Activated CD4-positive, alpha-beta memory T cell treated with anti-CD3 and anti-CD28 coated beads for 36 hours (primary cell): ENCODE measurements around the gene IL11RA. TPM values are rescaled to one million over a fixed set of nuclear protein-coding genes. Genes with fewer than 3 reads are reported as not detected.

Experiments used
- CTCF ChIA-PET: fragments of 350-600 bp; sonication (Branson Sonifier 250); formaldehyde crosslinking; loops from one replicate; lab custom pipeline; 2021; ENCODE audit warnings: antibody characterized with exemption, inconsistent platforms; lab: Charles Lee
- POLR2A ChIA-PET: fragments of 350-600 bp; sonication (Branson Sonifier 250); formaldehyde crosslinking; loops from one replicate; lab custom pipeline; 2021; ENCODE audit warnings: antibody characterized with exemption; lab: Charles Lee
- DNase-seq: peaks from one replicate; pipeline ENCODE4 v3.0.0-alpha.2; 2020
- H3K27ac Mint-ChIP-seq: one replicate; pipeline ENCODE4 v1.8.0; 2021; ENCODE audit warnings: mixed read lengths
- H3K27me3 Mint-ChIP-seq: one replicate; pipeline ENCODE4 v1.8.0; 2021; ENCODE audit warnings: mixed read lengths
- H3K36me3 Mint-ChIP-seq: one replicate; pipeline ENCODE4 v1.8.0; 2021; ENCODE audit warnings: mixed read lengths
- H3K4me1 Mint-ChIP-seq: one replicate; pipeline ENCODE4 v1.8.0; 2021; ENCODE audit warnings: low read depth, mixed read lengths
- H3K4me3 Mint-ChIP-seq: one replicate; pipeline ENCODE4 v1.8.0; 2021; ENCODE audit warnings: mild to moderate bottlenecking, mixed read lengths
- H3K9me3 Mint-ChIP-seq: one replicate; pipeline ENCODE4 v1.8.0; 2021; ENCODE audit warnings: mixed read lengths
- intact Hi-C: fragments of 100-400 bp; cut with micrococcal nuclease; formaldehyde crosslinking; loops from one replicate; pipeline ENCODE4 v1.15.1; 2023
- total RNA-seq, 2 experiments: library from RNA; stranded (reverse); gene quantifications; one replicate each; pipeline ENCODE4 v1.2.3, GENCODE V29; 2021

Gene IL11RA
- total RNA-seq, 2 experiments from 2014 or later, result 19.3 to 22.1 TPM

DNA sequence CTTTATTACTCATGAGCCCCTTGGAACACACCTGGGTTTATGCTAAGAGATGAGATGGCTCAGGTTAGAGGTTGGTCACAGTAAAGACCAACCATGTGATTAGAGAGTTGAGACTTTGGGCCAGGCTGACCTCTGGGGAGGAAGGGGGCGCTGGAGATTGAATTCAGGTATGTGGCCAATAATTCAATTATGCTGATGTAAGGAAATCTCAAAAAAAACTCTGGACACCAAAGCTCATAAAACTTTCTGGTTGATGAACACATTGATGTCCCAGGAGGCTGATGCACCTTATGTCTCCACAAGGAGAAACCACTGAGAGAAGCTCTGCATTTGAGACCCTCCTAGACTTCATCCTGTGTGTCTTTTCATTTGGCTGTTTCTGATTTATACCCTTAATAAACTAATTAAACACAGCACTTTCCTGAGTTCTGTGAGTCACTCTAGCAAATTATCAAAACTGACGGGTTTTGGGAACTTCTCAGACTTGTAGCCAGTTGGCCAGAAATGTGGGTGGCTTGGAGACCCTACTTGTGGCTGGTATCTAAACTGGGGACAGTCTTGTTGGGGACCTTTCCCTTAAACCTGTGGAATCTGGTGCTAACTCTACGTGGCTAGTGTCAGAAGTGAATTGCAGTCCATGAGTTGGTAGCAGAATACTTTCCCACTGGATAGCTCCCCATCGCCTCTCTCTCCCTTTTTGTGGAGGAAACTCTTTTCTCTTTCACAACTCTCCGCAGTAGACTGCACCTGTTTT is 18.0 kb downstream of the IL11RA start:
- DNase-seq, result no peak
- ChIA-PET CTCF (interaction anchor here (1.5 kb wide), 1 partner anchor 32 kb away, joined by 5 read pairs; no protein-coding TSS in a partner anchor), POLR2A (no interaction called here)
- Mint-ChIP-seq H3K4me3 (no peak overlapping the region), H3K9me3 (peaks cover 27% of the 10 kb centered on the region), H3K36me3 (peaks cover 18% of the 10 kb centered on the region), H3K27ac (no peak overlapping the region), H3K4me1 (peaks cover 13% of the 10 kb centered on the region), H3K27me3 (no peaks in the 10 kb centered on the region)
- intact Hi-C loops, result loop anchor here (2.0 to 5.0 kb wide), 2 partner anchors 73 to 442 kb away; no protein-coding TSS in a partner anchor

DNA sequence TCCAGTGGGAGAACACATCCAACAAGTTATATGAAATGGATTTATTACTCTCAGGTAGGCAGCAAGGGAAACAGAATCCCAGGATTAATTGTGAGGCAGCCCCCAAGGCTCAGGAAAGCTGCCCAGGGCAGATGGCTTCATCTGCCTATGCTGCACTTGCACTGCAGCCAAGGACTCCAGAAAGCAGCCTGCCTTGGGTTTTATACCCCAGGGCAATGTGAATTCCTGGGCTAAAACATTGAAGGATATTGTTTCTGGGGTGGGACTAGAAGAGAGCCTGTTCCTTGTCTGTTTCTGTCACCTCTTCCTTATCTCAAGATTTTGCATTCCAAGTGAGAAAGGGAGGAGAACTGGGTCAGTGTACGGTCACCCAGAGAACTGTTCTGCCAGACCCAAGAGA is 19.3 kb downstream of the IL11RA start:
- DNase-seq, result no peak
- Mint-ChIP-seq H3K27ac (no peak overlapping the region), H3K4me1 (peaks cover 9% of the 10 kb centered on the region), H3K9me3 (peaks cover 27% of the 10 kb centered on the region), H3K4me3 (no peak overlapping the region), H3K27me3 (no peaks in the 10 kb centered on the region), H3K36me3 (peaks cover 18% of the 10 kb centered on the region)
- CTCF ChIA-PET, result interaction anchor here (0.6 to 1.5 kb wide), 3 partner anchors 31 to 616 kb away, joined by 3 to 5 read pairs (median 3); no protein-coding TSS in a partner anchor
- intact Hi-C loops, result no loop called here
- POLR2A ChIA-PET, result no interaction called here

DNA sequence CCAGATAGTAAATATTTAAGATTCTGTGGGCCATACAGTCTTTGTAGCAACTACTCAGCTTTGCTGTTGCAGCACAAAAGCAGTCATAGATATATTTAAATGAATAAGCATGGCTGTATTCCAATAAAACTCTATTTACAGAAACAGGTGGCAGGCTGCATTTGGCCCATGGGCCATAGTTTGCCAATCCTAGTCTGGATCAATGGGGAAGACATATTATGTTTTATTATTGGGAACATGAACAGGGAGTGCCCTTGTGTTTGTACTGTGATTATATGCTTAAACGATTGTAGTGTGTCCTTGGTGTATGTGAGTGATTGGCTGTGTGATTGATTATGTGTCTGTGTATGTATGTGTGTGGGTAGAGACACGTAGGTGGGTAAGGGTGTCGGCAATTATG is 22.5 kb downstream of the IL11RA start:
- peaks cover 16% of the 10 kb centered on the region for H3K9me3 Mint-ChIP-seq
- peaks cover 2% of the 10 kb centered on the region for H3K4me1 Mint-ChIP-seq
- no peak for DNase-seq
- CTCF ChIA-PET, result interaction anchor here (1.9 to 4.0 kb wide), 2 partner anchors 11 to 28 kb away, joined by 5 to 49 read pairs; no protein-coding TSS in a partner anchor
- H3K27me3 Mint-ChIP-seq, result no peaks in the 10 kb centered on the region
- POLR2A ChIA-PET, result no interaction called here
- no peak overlapping the region for H3K27ac Mint-ChIP-seq
- H3K4me3 Mint-ChIP-seq, result no peak overlapping the region
- H3K36me3 Mint-ChIP-seq, result peaks cover 7% of the 10 kb centered on the region
- intact Hi-C loops, result no loop called here

GRCh38 chr9:34675048-34675714 is 23.2 kb downstream of the IL11RA start:
- Mint-ChIP-seq H3K4me3 (no peak overlapping the region), H3K4me1 (peaks cover 2% of the 10 kb centered on the region), H3K27me3 (no peaks in the 10 kb centered on the region), H3K9me3 (peaks cover 9% of the 10 kb centered on the region), H3K27ac (no peak overlapping the region), H3K36me3 (peaks cover 3% of the 10 kb centered on the region)
- ChIA-PET POLR2A (no interaction called here), CTCF (interaction anchor here (0.7 to 4.0 kb wide), 4 partner anchors 9 to 310 kb away, joined by 3 to 49 read pairs (median 4); no protein-coding TSS in a partner anchor)
- intact Hi-C loops, result loop anchor here (1.0 kb wide), 1 partner anchor 27 kb away; no protein-coding TSS in a partner anchor
- DNase-seq, result peak; percentile 74

DNA sequence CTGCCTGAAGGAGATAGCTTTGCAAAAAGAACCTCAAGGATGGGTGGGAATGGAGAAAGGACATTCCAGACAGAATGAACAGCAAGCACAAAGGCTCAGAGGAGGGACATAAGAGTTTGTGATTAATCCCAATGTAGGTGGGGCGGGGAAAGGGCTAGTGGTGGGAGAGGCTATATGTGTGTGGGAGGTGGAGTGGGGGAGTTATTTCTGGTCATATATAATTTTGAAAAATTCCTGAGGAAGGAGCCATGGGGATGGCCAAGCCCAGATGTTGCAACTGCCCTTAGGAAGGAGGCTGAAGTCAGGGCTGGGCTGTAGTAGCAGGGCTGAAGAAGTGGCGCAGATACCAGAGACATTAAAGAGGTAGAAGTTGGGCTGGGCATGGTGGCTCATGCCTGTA is 23.9 kb downstream of the IL11RA start:
- no peak for DNase-seq
- Mint-ChIP-seq H3K27me3 (no peaks in the 10 kb centered on the region), H3K36me3 (no peaks in the 10 kb centered on the region), H3K27ac (no peak overlapping the region), H3K9me3 (peaks cover 2% of the 10 kb centered on the region), H3K4me3 (no peak overlapping the region), H3K4me1 (peaks cover 2% of the 10 kb centered on the region)
- POLR2A ChIA-PET, result no interaction called here
- CTCF ChIA-PET, result interaction anchor here (0.7 to 4.0 kb wide), 4 partner anchors 8 to 310 kb away, joined by 3 to 49 read pairs (median 4); no protein-coding TSS in a partner anchor
- intact Hi-C loops, result loop anchor here (1.0 kb wide), 1 partner anchor 26 kb away; no protein-coding TSS in a partner anchor

- ChIA-PET CTCF (interaction anchor here (0.6 to 3.4 kb wide), 5 partner anchors 8 to 20 kb away, joined by 3 to 18 read pairs (median 6); no protein-coding TSS in a partner anchor), POLR2A (no interaction called here)
- Mint-ChIP-seq H3K36me3 (no peaks in the 10 kb centered on the region), H3K27ac (no peak overlapping the region), H3K9me3 (no peaks in the 10 kb centered on the region), H3K4me3 (no peak overlapping the region), H3K27me3 (no peaks in the 10 kb centered on the region), H3K4me1 (peaks cover 12% of the 10 kb centered on the region)
- peak; percentile 72 for DNase-seq
- intact Hi-C loops, result no loop called here
Observed at GRCh38 chr9:34684145-34684544, 32.2 kb downstream of the IL11RA start.

- intact Hi-C loops, result no loop called here
- ChIA-PET CTCF (interaction anchor here (1.8 to 3.4 kb wide), 2 partner anchors 18 to 21 kb away, joined by 8 to 18 read pairs; no protein-coding TSS in a partner anchor), POLR2A (no interaction called here)
- Mint-ChIP-seq H3K27ac (no peak overlapping the region), H3K9me3 (no peaks in the 10 kb centered on the region), H3K36me3 (no peaks in the 10 kb centered on the region), H3K4me3 (no peak overlapping the region), H3K4me1 (peaks cover 12% of the 10 kb centered on the region), H3K27me3 (no peaks in the 10 kb centered on the region)
- no peak for DNase-seq
Observed at GRCh38 chr9:34684816-34685215, 32.8 kb downstream of the IL11RA start.

- CTCF ChIA-PET, result interaction anchor here (1.5 to 3.4 kb wide), 2 partner anchors 10 to 17 kb away, joined by 5 to 18 read pairs; no protein-coding TSS in a partner anchor
- peaks cover 12% of the 10 kb centered on the region for H3K4me1 Mint-ChIP-seq
- H3K9me3 Mint-ChIP-seq, result no peaks in the 10 kb centered on the region
- H3K27me3 Mint-ChIP-seq, result no peaks in the 10 kb centered on the region
- POLR2A ChIA-PET, result no interaction called here
- H3K4me3 Mint-ChIP-seq, result no peak overlapping the region
- H3K27ac Mint-ChIP-seq, result no peak overlapping the region
- H3K36me3 Mint-ChIP-seq, result no peaks in the 10 kb centered on the region
- intact Hi-C loops, result no loop called here
- DNase-seq, result no peak
Observed at GRCh38 chr9:34685591-34685990, 33.6 kb downstream of the IL11RA start.

- Mint-ChIP-seq H3K4me1 (peaks cover 12% of the 10 kb centered on the region), H3K4me3 (no peak overlapping the region), H3K9me3 (no peaks in the 10 kb centered on the region), H3K36me3 (no peaks in the 10 kb centered on the region), H3K27ac (no peak overlapping the region), H3K27me3 (no peaks in the 10 kb centered on the region)
- intact Hi-C loops, result no loop called here
- CTCF ChIA-PET, result interaction anchor here (1.5 to 3.4 kb wide), 3 partner anchors 11 to 40 kb away, joined by 5 to 18 read pairs (median 6); partner anchors contain the start of gene GALT
- DNase-seq, result no peak
- POLR2A ChIA-PET, result no interaction called here
Observed at GRCh38 chr9:34686231-34686630, 34.2 kb downstream of the IL11RA start.

DNA sequence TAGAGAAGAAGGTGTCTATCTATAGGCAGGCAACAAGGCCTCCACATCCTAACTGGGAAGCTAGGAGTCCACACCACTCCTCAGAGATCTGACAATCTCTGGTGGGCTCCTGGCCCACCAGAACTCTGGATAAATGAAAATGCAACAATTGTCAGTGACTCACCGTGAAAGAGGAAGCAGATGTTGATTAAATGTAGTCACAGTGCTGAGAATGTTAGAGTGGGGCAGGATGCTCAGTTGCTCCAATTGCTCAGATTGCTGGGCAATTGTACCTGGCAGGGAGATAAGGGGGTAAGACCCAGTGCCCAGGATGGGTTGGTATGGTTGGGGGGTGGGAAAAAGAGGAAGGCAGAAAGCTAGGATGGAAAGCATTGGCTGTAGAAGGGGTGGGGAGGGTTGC is 34.7 kb downstream of the IL11RA start:
- CTCF ChIA-PET, result interaction anchor here (1.5 to 3.4 kb wide), 3 partner anchors 12 to 40 kb away, joined by 5 to 18 read pairs (median 6); partner anchors contain the start of gene GALT

DNA sequence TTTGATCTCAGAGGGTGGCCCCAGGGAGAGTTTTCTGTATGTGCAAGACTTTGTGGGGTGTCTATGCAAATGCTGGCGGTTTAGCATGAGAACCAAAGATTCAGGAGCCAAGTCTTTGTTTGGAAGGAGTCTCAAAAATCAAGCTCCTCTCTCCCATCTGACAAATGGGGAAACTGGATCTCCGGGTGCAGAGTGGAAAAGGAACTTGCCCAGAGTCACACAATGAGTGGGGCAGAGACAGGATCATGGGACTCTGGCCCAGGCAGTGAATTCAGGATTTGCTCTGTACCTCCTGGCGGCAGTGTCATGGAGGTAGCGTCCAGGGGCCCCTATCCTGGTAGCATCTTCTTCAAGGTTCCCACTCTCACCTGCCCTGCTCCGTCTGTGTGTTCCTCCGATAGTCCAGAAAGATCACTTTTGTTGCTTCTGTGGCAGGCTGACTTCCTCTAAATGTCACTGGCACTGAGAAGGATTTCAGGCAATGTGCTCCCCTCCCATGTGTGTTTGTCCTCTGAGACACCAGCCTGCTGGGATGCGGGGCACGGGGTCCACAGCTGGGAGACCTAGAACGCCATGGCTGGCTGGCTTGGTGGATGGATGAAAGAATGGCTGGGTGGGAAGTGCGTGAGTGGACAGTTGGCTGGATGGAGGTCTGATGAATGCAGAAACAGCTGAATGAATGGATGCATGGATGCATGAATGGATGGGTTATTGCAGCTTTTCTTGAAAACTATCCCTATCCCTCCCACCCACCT is 35.5 kb downstream of the IL11RA start:
- no peak overlapping the region for H3K27ac Mint-ChIP-seq
- intact Hi-C loops, result no loop called here
- ChIA-PET CTCF (interaction anchor here (1.6 to 3.4 kb wide), 2 partner anchors 15 to 41 kb away, joined by 6 to 18 read pairs; partner anchors contain the start of gene GALT), POLR2A (no interaction called here)
- no peak for DNase-seq
- H3K4me1 Mint-ChIP-seq, result peaks cover 12% of the 10 kb centered on the region
- no peaks in the 10 kb centered on the region for H3K36me3 Mint-ChIP-seq
- no peaks in the 10 kb centered on the region for H3K9me3 Mint-ChIP-seq
- no peaks in the 10 kb centered on the region for H3K27me3 Mint-ChIP-seq
- no peak overlapping the region for H3K4me3 Mint-ChIP-seq

More for the DNA sequence above, 34.7 kb downstream of the IL11RA start:
- H3K4me1 Mint-ChIP-seq, result peaks cover 12% of the 10 kb centered on the region
- DNase-seq, result no peak
- H3K4me3 Mint-ChIP-seq, result no peak overlapping the region
- intact Hi-C loops, result no loop called here
- no peaks in the 10 kb centered on the region for H3K36me3 Mint-ChIP-seq
- H3K27me3 Mint-ChIP-seq, result no peaks in the 10 kb centered on the region
- H3K27ac Mint-ChIP-seq, result no peak overlapping the region
- POLR2A ChIA-PET, result no interaction called here
- no peaks in the 10 kb centered on the region for H3K9me3 Mint-ChIP-seq
